ENCODE data around the gene FABP7. TPM values are rescaled to one million over a fixed set of nuclear protein-coding genes. Genes with fewer than 3 reads are reported as not detected.

FABP7 gene
- total RNA-seq, 4 donors from 2014 or later = 22.4 to 78.8 (median 43.2) TPM

- no peak for TF ChIP-seq POLR2A (IDR thresholded peaks at IDR 0.05)
- no peak for TF ChIP-seq CTCF (IDR thresholded peaks at IDR 0.05)
- intact Hi-C loops (cut with DNase I; ENCODE audit: low total_unique reads) = no loop called here
- DNase-seq (ENCODE audit: low spot score in 2 of 2) = no peak
- WGBS, 2 donors = 78 to 80% methylated on average over 4 of the region's 4 CpGs
- H3K4me3 ChIP-seq (ENCODE audit: low read depth, poor library complexity, severe bottlenecking) = no peak overlapping the region
These were observed 19.7 kb downstream of the FABP7 start for GRCh38 chr6:122799140-122799745.

GRCh38 chr6:122799916-122800686 lies 20.6 kb downstream of the FABP7 start:
- H3K4me3 ChIP-seq (ENCODE audit: low read depth, poor library complexity, severe bottlenecking) = no peak overlapping the region
- TF ChIP-seq CTCF (IDR thresholded peaks at IDR 0.05) = no peak
- TF ChIP-seq POLR2A (IDR thresholded peaks at IDR 0.05) = no peak
- WGBS, 2 donors = 39 to 45% methylated on average over 5 of the region's 5 CpGs
- DNase-seq (ENCODE audit: low spot score in 2 of 2) = no peak
- intact Hi-C loops (cut with DNase I; ENCODE audit: low total_unique reads) = no loop called here

GRCh38 chr6:122800906-122801305 lies 21.4 kb downstream of the FABP7 start:
- WGBS, 2 donors = 63 to 79% methylated on average over 3 of the region's 3 CpGs
- DNase-seq (ENCODE audit: low spot score in 2 of 2) = no peak
- TF ChIP-seq CTCF (IDR thresholded peaks at IDR 0.05) (no peak), POLR2A (IDR thresholded peaks at IDR 0.05) (no peak)
- intact Hi-C loops (cut with DNase I; ENCODE audit: low total_unique reads) = no loop called here
- H3K4me3 ChIP-seq (ENCODE audit: low read depth, poor library complexity, severe bottlenecking) = no peak overlapping the region

- H3K4me3 ChIP-seq (ENCODE audit: low read depth, poor library complexity, severe bottlenecking) = no peak overlapping the region
- no peak for DNase-seq (ENCODE audit: low spot score in 2 of 2)
- WGBS, 2 donors = 72% methylated on average over 1 of the region's 1 CpG
- TF ChIP-seq POLR2A (IDR thresholded peaks at IDR 0.05) (no peak), CTCF (IDR thresholded peaks at IDR 0.05) (no peak)
- intact Hi-C loops (cut with DNase I; ENCODE audit: low total_unique reads) = no loop called here
These were observed 21.9 kb downstream of the FABP7 start for GRCh38 chr6:122801397-122801796.

- TF ChIP-seq POLR2A (IDR thresholded peaks at IDR 0.05) (no peak), CTCF (IDR thresholded peaks at IDR 0.05) (no peak)
- intact Hi-C loops (cut with DNase I; ENCODE audit: low total_unique reads) = no loop called here
- H3K4me3 ChIP-seq (ENCODE audit: low read depth, poor library complexity, severe bottlenecking) = no peak overlapping the region
- WGBS, 2 donors = 12 to 13% methylated on average over 4 of the region's 4 CpGs
- no peak for DNase-seq (ENCODE audit: low spot score in 2 of 2)
These were observed 23.7 kb downstream of the FABP7 start for GRCh38 chr6:122803171-122803661.
